GM23248 (cell line): Measurements from ENCODE around the gene BHLHE40. TPM values are rescaled to one million over a fixed set of nuclear protein-coding genes. Genes with fewer than 3 reads are reported as not detected.

Experiments
- DNase-seq: peaks from one replicate; pipeline ENCODE4 v3.0.0-alpha.2; 2015
- H2AFZ ChIP-seq: fragments of 200-600 bp; sonication (generic); 2 replicates; pipeline ENCODE4 v1.6.1; 2016; ENCODE audit warnings: antibody characterized with exemption
- H3F3A ChIP-seq: fragments of 200-600 bp; sonication (generic); 2 replicates; pipeline ENCODE4 v1.6.1; 2016; ENCODE audit warnings: mild to moderate bottlenecking, antibody characterized with exemption, mixed run types; ENCODE audit not compliant: insufficient read depth
- H3K27ac ChIP-seq: fragments of 200-600 bp; sonication (generic); 2 replicates; pipeline ENCODE4 v1.5.1; 2016; ENCODE audit warnings: mild to moderate bottlenecking
- H3K27me3 ChIP-seq: fragments of 200-600 bp; sonication (generic); replicated peaks from 2 replicates; pipeline ENCODE4 v1.6.1; 2016; ENCODE audit warnings: mild to moderate bottlenecking; ENCODE audit not compliant: insufficient read depth
- H3K36me3 ChIP-seq: fragments of 200-600 bp; sonication (generic); 2 replicates; pipeline ENCODE4 v1.6.1; 2016; ENCODE audit warnings: low read depth, mild to moderate bottlenecking
- H3K4me1 ChIP-seq: fragments of 200-600 bp; sonication (generic); 2 replicates; pipeline ENCODE4 v1.6.1; 2016; ENCODE audit warnings: mild to moderate bottlenecking; ENCODE audit not compliant: insufficient read depth
- H3K4me2 ChIP-seq: fragments of 200-600 bp; sonication (generic); one replicate; pipeline ENCODE4 v1.6.1; 2016; ENCODE audit warnings: mild to moderate bottlenecking; ENCODE audit not compliant: unreplicated experiment
- H3K4me3 ChIP-seq: fragments of 200-600 bp; sonication (generic); 2 replicates; pipeline ENCODE4 v1.5.1; 2016; ENCODE audit warnings: mild to moderate bottlenecking
- H3K79me2 ChIP-seq: fragments of 200-600 bp; sonication (generic); 2 replicates; pipeline ENCODE4 v1.6.1; 2016; ENCODE audit warnings: mild to moderate bottlenecking; ENCODE audit not compliant: insufficient read depth
- H3K9ac ChIP-seq: fragments of 200-600 bp; sonication (generic); 2 replicates; pipeline ENCODE4 v1.6.1; 2016; ENCODE audit warnings: mild to moderate bottlenecking
- H3K9me2 ChIP-seq: fragments of 200-600 bp; sonication (generic); 2 replicates; pipeline ENCODE4 v1.6.1; 2016; ENCODE audit warnings: mixed run types, mild to moderate bottlenecking, moderate library complexity; ENCODE audit not compliant: insufficient read depth
- H3K9me3 ChIP-seq: fragments of 200-600 bp; sonication (generic); one replicate; pipeline ENCODE4 v1.6.1; 2017; ENCODE audit warnings: low read depth
- H4K20me1 ChIP-seq: fragments of 200-600 bp; sonication (generic); 2 replicates; pipeline ENCODE4 v1.6.0; 2016; ENCODE audit not compliant: insufficient read depth
- EZH2 ChIP-seq: fragments of 200-600 bp; sonication (generic); IDR thresholded peaks from 2 replicates; pipeline ENCODE4 v1.6.1; 2018; ENCODE audit warnings: antibody characterized with exemption, mild to moderate bottlenecking; ENCODE audit not compliant: insufficient read depth, poor library complexity, severe bottlenecking
- EZH2phosphoT487 ChIP-seq: fragments of 200-600 bp; sonication (generic); IDR thresholded peaks from 2 replicates; pipeline ENCODE4 v1.6.1; 2018; ENCODE audit warnings: antibody characterized with exemption, moderate library complexity, mild to moderate bottlenecking, low read depth; ENCODE audit not compliant: insufficient read depth
- WGBS, 2 experiments: methylation state at CpG; one replicate each; pipeline ENCODE4 v1.1.6; 2015 to 2017; ENCODE audit warnings: low lambda C conversion rate in 2 of 2, low coverage in 1 of 2; ENCODE audit errors: missing lambda C conversion rate in 2 of 2; 5-methylcytosine and 5-hydroxymethylcytosine counted together
- in situ Hi-C: fragments of 300-500 bp; cut with MboI; formaldehyde crosslinking; loops from 2 replicates; pipeline ENCODE4 v1.15.0; 2020
- polyA plus RNA-seq: library from polyadenylated mRNA; unstranded; fragments of >200 nt; fragmentation: Nextera tagmentation; extraction: Ambion mirVana; gene quantifications from 2 replicates; pipeline ENCODE4 v1.2.1, GENCODE V29; 2016
- total RNA-seq: library from RNA; depleted of rRNA; stranded (reverse); fragments of >200 nt; shearing (Covaris generic); gene quantifications from 2 replicates; pipeline ENCODE4 v1.2.3, GENCODE V29; 2014

BHLHE40 gene
- total and polyA plus RNA-seq, 2 experiments from 2014 or later, result 33.9 to 42.9 TPM

GRCh38 chr3:4971838-4972237, 7.4 kb upstream of the BHLHE40 start:
- Histone ChIP-seq H3K4me1 (peaks cover 6% of the 10 kb centered on the region), H3K79me2 (no peaks in the 10 kb centered on the region), H3K36me3 (no peaks in the 10 kb centered on the region), H3K9me3 (no peaks in the 10 kb centered on the region), H4K20me1 (no peaks in the 10 kb centered on the region), H2AFZ (no peak overlapping the region), H3K4me2 (no peak overlapping the region), H3K27ac (no peak overlapping the region), H3K9ac (no peak overlapping the region), H3K27me3 (no peaks in the 10 kb centered on the region), H3F3A (peaks cover 7% of the 10 kb centered on the region; the same call in 1 of the 2 replicates), H3K9me2 (no peaks in the 10 kb centered on the region), H3K4me3 (no peak overlapping the region)
- TF ChIP-seq EZH2 (no peak), EZH2phosphoT487 (no peak)
- WGBS, 2 experiments, result 89 to 91% methylated on average over 3 of the region's 3 CpGs
- no peak for DNase-seq
- in situ Hi-C loops, result no loop called here

- no peaks in the 10 kb centered on the region for H3K9me2 ChIP-seq
- H3K79me2 ChIP-seq, result no peaks in the 10 kb centered on the region
- H3K36me3 ChIP-seq, result no peaks in the 10 kb centered on the region
- no peak overlapping the region for H3K4me2 ChIP-seq
- in situ Hi-C loops, result no loop called here
- H3K27me3 ChIP-seq, result no peaks in the 10 kb centered on the region
- no peak overlapping the region for H3K4me3 ChIP-seq
- H4K20me1 ChIP-seq, result no peaks in the 10 kb centered on the region
- no peak for DNase-seq
- H3F3A ChIP-seq, result peaks cover 8% of the 10 kb centered on the region; the same call in 1 of the 2 replicates
- H3K9ac ChIP-seq, result no peak overlapping the region
- WGBS, 2 experiments, result 72 to 74% methylated on average over 9 of the region's 9 CpGs
- no peaks in the 10 kb centered on the region for H3K9me3 ChIP-seq
- peak overlapping the region; percentile 4; the same call in 1 of the 2 replicates for H2AFZ ChIP-seq
- peaks cover 12% of the 10 kb centered on the region for H3K4me1 ChIP-seq
- no peak overlapping the region for H3K27ac ChIP-seq
- TF ChIP-seq EZH2, result no peak
- no peak for TF ChIP-seq EZH2phosphoT487
Observed at GRCh38 chr3:4972652-4973643, 6.3 kb upstream of the BHLHE40 start.

GRCh38 chr3:4974154-4974553, 5.1 kb upstream of the BHLHE40 start:
- Histone ChIP-seq H3F3A (peaks cover 8% of the 10 kb centered on the region; the same call in 1 of the 2 replicates), H4K20me1 (no peaks in the 10 kb centered on the region), H3K9ac (no peak overlapping the region), H3K79me2 (no peaks in the 10 kb centered on the region), H3K4me3 (no peak overlapping the region), H3K9me2 (no peaks in the 10 kb centered on the region), H3K36me3 (no peaks in the 10 kb centered on the region), H3K9me3 (no peaks in the 10 kb centered on the region), H3K4me2 (no peak overlapping the region), H3K27ac (no peak overlapping the region), H2AFZ (peak overlapping the region; percentile 4; the same call in 1 of the 2 replicates), H3K27me3 (no peaks in the 10 kb centered on the region), H3K4me1 (peaks cover 12% of the 10 kb centered on the region)
- 88 to 90% methylated on average over 2 of the region's 2 CpGs for WGBS, 2 experiments
- no peak for DNase-seq
- in situ Hi-C loops, result no loop called here
- TF ChIP-seq EZH2 (no peak), EZH2phosphoT487 (no peak)

GRCh38 chr3:4976109-4976508, 3.1 kb upstream of the BHLHE40 start:
- Histone ChIP-seq H3K4me1 (peaks cover 12% of the 10 kb centered on the region), H3F3A (peaks cover 19% of the 10 kb centered on the region), H3K9me2 (no peaks in the 10 kb centered on the region), H4K20me1 (no peaks in the 10 kb centered on the region), H3K9ac (peak overlapping the region; percentile 99), H3K9me3 (no peaks in the 10 kb centered on the region), H3K27me3 (no peaks in the 10 kb centered on the region), H3K4me3 (no peak overlapping the region), H2AFZ (0 out of 2 replicates have a peak overlapping the region, but pooled peaks have one; percentile 33), H3K36me3 (peaks cover 4% of the 10 kb centered on the region), H3K27ac (peak overlapping the region; percentile 98), H3K4me2 (peak overlapping the region; percentile 73), H3K79me2 (peaks cover 15% of the 10 kb centered on the region)
- in situ Hi-C loops, result loop anchor here (5.0 kb wide), 1 partner anchor 249 kb away; no protein-coding TSS in a partner anchor
- peak; percentile 78 for DNase-seq
- WGBS, 2 experiments, result 72 to 82% methylated on average over 4 of the region's 4 CpGs
- TF ChIP-seq EZH2, result no peak
- no peak for TF ChIP-seq EZH2phosphoT487
